Kidney (tissue), 14 donors: ENCODE data around the gene CNNM2. TPM values are rescaled to one million over a fixed set of nuclear protein-coding genes. Genes with fewer than 3 reads are reported as not detected.

Experiments
- DNase-seq, 5 donors: peaks; one replicate each; pipeline ENCODE4 v3.0.0-alpha.2; 2013 to 2020
- FAIRE-seq: peaks from 2 replicates; lab custom pipeline; 2012; peaks lifted over from hg19 to GRCh38; lab: Jason Lieb, UNC
- H3K27ac ChIP-seq, 2 donors: one replicate each; pipeline ENCODE4 v1.7.0; 2013; ENCODE audit warnings: low read depth in 2 of 2, low read length in 2 of 2, inconsistent platforms in 1 of 2
- H3K27me3 ChIP-seq: one replicate; pipeline ENCODE4 v1.7.1; 2013; ENCODE audit warnings: low read length, inconsistent platforms; ENCODE audit not compliant: control insufficient read depth, insufficient read depth
- H3K36me3 ChIP-seq, 3 donors: one replicate each; pipeline versions ENCODE4 v1.7.0 to v1.7.1; 2013; ENCODE audit warnings: low read length in 3 of 3, control low read depth in 1 of 3, inconsistent platforms in 1 of 3; ENCODE audit not compliant: insufficient read depth in 3 of 3, control insufficient read depth in 2 of 3
- H3K4me1 ChIP-seq, 3 donors: one replicate each; pipeline versions ENCODE4 v1.7.0 to v1.7.1; 2013; ENCODE audit warnings: low read length in 3 of 3, inconsistent platforms in 1 of 3, low read depth in 1 of 3; ENCODE audit not compliant: control insufficient read depth in 2 of 3, insufficient read depth in 2 of 3
- H3K4me3 ChIP-seq, 3 donors: one replicate each; pipeline versions ENCODE4 v1.7.0 to v1.8.1; 2013; ENCODE audit warnings: low read length in 3 of 3, control low read depth in 1 of 3, inconsistent platforms in 1 of 3
- H3K9ac ChIP-seq, 3 donors: one replicate each; pipeline versions ENCODE4 v1.7.0 to v1.7.1; 2013; ENCODE audit warnings: low read length in 3 of 3, control low read depth in 1 of 3, inconsistent platforms in 1 of 3
- H3K9me3 ChIP-seq, 3 donors: one replicate each; pipeline versions ENCODE4 v1.7.0 to v1.7.1; 2013; ENCODE audit warnings: low read length in 3 of 3, control low read depth in 1 of 3, inconsistent platforms in 1 of 3; ENCODE audit not compliant: control insufficient read depth in 2 of 3, insufficient read depth in 1 of 3
- intact Hi-C: fragments of 100-400 bp; cut with DNase I; formaldehyde crosslinking; loops from one replicate; pipeline ENCODE4 v1.11.1; 2022
- polyA plus RNA-seq: library from polyadenylated mRNA; stranded (reverse); fragments of 350-450 nt; fragmentation: Illumina TruSeq; extraction: RNeasy Lipid Tissue Mini Kit (QIAGEN cat#74804); gene quantifications from one replicate; pipeline ENCODE4 v1.2.3, GENCODE V29; 2014; ENCODE audit warnings: low read depth, low replicate concordance; ENCODE audit not compliant: insufficient read depth
- total RNA-seq: library from RNA; stranded (reverse); fragmentation: NEBNext Ultra II Directional; extraction: Animal tissue kit (Norgen Biotek cat#: 25700); gene quantifications from one replicate; pipeline ENCODE4 v1.2.1, GENCODE V29; 2021
- TF ChIP-seq, protein P1 (sequence below): IDR thresholded peaks from 3 replicates; pipeline ENCODE4 v1.5.1; 2012; ENCODE audit warnings: mild to moderate bottlenecking, moderate library complexity, borderline replicate concordance; ENCODE audit not compliant: insufficient read depth; ENCODE audit errors: extremely low read depth
- donor health status: control.
- donor health status: control.
- donor health status: control.
- donor health status: control.
- donor health status: control.
- donor health status: DM: yes; HTN: yes; CAD: no.
- donor health status: Normal renal cell carcinoma (clear cell type).

The CNNM2 gene
- total and polyA plus RNA-seq, 2 donors from 2014 or later = 10.9 to 11.8 TPM

- Histone ChIP-seq H3K36me3 (no peaks in the 10 kb centered on the region), H3K9ac (peak overlapping the region in 1 of 3 donors; percentile 27), H3K27ac (no peak overlapping the region), H3K27me3 (no peaks in the 10 kb centered on the region), H3K4me3 (no peak overlapping the region), H3K9me3 (no peaks in the 10 kb centered on the region), H3K4me1 (peaks cover 0 to 9% (median 8%) of the 10 kb centered on the region in 3 donors)
- intact Hi-C loops = no loop called here
- TF ChIP-seq, protein P1, sequence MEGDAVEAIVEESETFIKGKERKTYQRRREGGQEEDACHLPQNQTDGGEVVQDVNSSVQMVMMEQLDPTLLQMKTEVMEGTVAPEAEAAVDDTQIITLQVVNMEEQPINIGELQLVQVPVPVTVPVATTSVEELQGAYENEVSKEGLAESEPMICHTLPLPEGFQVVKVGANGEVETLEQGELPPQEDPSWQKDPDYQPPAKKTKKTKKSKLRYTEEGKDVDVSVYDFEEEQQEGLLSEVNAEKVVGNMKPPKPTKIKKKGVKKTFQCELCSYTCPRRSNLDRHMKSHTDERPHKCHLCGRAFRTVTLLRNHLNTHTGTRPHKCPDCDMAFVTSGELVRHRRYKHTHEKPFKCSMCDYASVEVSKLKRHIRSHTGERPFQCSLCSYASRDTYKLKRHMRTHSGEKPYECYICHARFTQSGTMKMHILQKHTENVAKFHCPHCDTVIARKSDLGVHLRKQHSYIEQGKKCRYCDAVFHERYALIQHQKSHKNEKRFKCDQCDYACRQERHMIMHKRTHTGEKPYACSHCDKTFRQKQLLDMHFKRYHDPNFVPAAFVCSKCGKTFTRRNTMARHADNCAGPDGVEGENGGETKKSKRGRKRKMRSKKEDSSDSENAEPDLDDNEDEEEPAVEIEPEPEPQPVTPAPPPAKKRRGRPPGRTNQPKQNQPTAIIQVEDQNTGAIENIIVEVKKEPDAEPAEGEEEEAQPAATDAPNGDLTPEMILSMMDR = no peak
- DNase-seq (no peak), FAIRE-seq (no peak)
These were observed 47.3 kb downstream of the CNNM2 start for GRCh38 chr10:102965311-102965851.

- TF ChIP-seq, protein P1 = no peak
- Histone ChIP-seq H3K36me3 (no peaks in the 10 kb centered on the region), H3K27me3 (no peaks in the 10 kb centered on the region), H3K9me3 (no peaks in the 10 kb centered on the region), H3K9ac (no peak overlapping the region), H3K4me3 (no peak overlapping the region), H3K4me1 (peaks cover 0 to 9% (median 8%) of the 10 kb centered on the region in 3 donors), H3K27ac (no peak overlapping the region)
- DNase-seq = no peak
- FAIRE-seq = no peak
- intact Hi-C loops = no loop called here
These were observed 49.0 kb downstream of the CNNM2 start for GRCh38 chr10:102967123-102967522.

GRCh38 chr10:102970562-102971340 is 52.7 kb downstream of the CNNM2 start:
- no peaks in the 10 kb centered on the region for H3K27me3 ChIP-seq
- peaks cover 0 to 6% (median 0%) of the 10 kb centered on the region in 3 donors for H3K4me1 ChIP-seq
- TF ChIP-seq, protein P1 = no peak
- H3K9ac ChIP-seq = no peak overlapping the region
- no peak overlapping the region for H3K4me3 ChIP-seq
- no peak for FAIRE-seq
- DNase-seq = no peak
- H3K36me3 ChIP-seq = no peaks in the 10 kb centered on the region
- H3K9me3 ChIP-seq = no peaks in the 10 kb centered on the region
- intact Hi-C loops = no loop called here
- no peak overlapping the region for H3K27ac ChIP-seq
